Activated T-helper 1 cell treated with anti-CD3 and anti-CD28 coated beads, Interleukin-12 subunit alpha, Interleukin-12 subunit beta, Interleukin-2, Interleukin-4 antibody, amounts not matched to agents 30 ng/mL and 10 ng/mL and 1 ng/mL, durations not matched to agents 14 hours and 24 hours and 36 hours (primary cell): ENCODE data around the gene EPHA1. TPM values are rescaled to one million over a fixed set of nuclear protein-coding genes. Genes with fewer than 3 reads are reported as not detected.

Experiments
- DNase-seq: peaks from one replicate; pipeline ENCODE4 v3.0.0; 2021; ENCODE audit warnings: low spot score
- H3K27ac Mint-ChIP-seq: one replicate; pipeline ENCODE4 v1.8.0; 2021; ENCODE audit warnings: mild to moderate bottlenecking, mixed read lengths
- H3K27me3 Mint-ChIP-seq: one replicate; pipeline ENCODE4 v1.8.0; 2022; ENCODE audit warnings: mild to moderate bottlenecking, moderate library complexity, mixed read lengths; ENCODE audit not compliant: insufficient read depth
- H3K36me3 Mint-ChIP-seq: one replicate; pipeline ENCODE4 v1.8.0; 2021; ENCODE audit warnings: low read depth, mixed read lengths
- H3K4me1 Mint-ChIP-seq: one replicate; pipeline ENCODE4 v1.8.0; 2021; ENCODE audit warnings: low read depth, mixed read lengths
- H3K4me3 Mint-ChIP-seq: one replicate; pipeline ENCODE4 v1.8.0; 2021; ENCODE audit warnings: mild to moderate bottlenecking, moderate library complexity, mixed read lengths
- H3K9me3 Mint-ChIP-seq: one replicate; pipeline ENCODE4 v1.8.0; 2021; ENCODE audit warnings: mixed read lengths
- intact Hi-C: fragments of 100-400 bp; cut with micrococcal nuclease; formaldehyde crosslinking; loops from one replicate; pipeline ENCODE4 v1.15.1; 2024
- total RNA-seq: library from RNA; stranded (reverse); gene quantifications from 2 replicates; pipeline ENCODE4 v1.2.3, GENCODE V29; 2022

The EPHA1 gene
- total RNA-seq, 1 donor from 2014 or later, result not detected

DNA sequence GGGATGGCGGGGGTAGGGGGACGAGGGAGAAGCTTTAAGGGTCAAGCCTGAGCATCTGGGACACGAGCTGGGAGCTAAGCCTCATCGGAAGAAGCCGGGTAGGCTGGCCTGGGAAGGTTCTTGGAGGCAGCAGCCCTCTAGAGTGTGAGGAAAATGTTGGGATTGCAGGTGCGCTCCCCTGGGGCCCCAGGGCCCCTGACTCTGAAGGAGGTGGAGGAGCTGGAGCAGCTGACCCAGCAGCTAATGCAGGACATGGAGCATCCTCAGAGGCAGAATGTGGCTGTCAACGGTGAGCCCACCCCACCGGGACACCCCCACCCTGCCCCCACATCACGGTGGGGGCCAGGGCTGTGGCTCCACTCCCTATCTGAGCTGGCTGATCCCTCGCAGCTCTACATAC is 20.6 kb downstream of the EPHA1 start:
- H3K27me3 Mint-ChIP-seq, result no peaks in the 10 kb centered on the region
- H3K4me1 Mint-ChIP-seq, result peaks cover 12% of the 10 kb centered on the region
- intact Hi-C loops, result no loop called here
- H3K9me3 Mint-ChIP-seq, result no peaks in the 10 kb centered on the region
- DNase-seq, result no peak
- no peak overlapping the region for H3K4me3 Mint-ChIP-seq
- peaks cover 19% of the 10 kb centered on the region for H3K36me3 Mint-ChIP-seq
- no peak overlapping the region for H3K27ac Mint-ChIP-seq

DNA sequence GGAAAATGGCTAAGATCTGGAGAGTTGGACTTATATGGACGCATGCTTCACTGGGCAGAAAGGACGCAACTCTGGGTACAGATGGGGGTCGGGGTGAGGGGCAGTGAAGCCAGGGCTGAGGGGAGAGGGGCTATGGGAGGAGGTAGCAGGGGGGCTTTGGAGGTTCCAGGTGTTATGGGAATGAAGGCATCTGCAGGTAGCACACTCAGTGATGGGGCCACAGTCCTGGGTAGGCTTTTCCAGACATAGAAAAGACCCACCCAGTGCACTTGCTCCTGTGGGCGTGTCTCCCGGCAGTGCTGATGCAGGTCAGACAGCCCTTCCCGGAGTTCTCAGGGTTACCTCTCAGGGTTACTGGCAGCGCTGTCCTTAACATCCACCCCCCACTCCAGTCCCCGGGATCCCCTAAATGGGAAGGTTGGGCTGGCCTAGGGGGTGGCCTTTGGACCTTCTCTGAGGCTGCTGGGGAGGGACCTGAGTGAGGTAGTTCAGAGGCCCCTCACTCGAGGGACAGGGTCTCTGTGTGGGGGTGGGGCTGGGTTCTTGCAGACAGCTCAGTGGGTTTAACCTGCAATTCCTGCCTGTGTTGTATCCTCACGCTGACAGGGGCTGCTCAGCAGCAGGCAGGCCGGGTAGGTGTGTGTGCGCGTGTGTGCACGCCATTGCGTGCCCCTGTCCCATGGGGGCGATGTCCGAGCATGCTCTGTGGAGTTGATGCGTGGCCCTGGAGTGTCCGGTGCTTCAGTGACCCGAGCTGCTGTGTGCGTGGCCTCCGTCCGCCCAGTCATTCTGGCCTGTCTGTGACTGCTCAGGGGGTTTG is 21.3 kb downstream of the EPHA1 start:
- Mint-ChIP-seq H3K4me3 (no peak overlapping the region), H3K9me3 (no peaks in the 10 kb centered on the region), H3K27me3 (no peaks in the 10 kb centered on the region), H3K36me3 (peaks cover 16% of the 10 kb centered on the region), H3K27ac (no peak overlapping the region), H3K4me1 (peaks cover 19% of the 10 kb centered on the region)
- intact Hi-C loops, result no loop called here
- no peak for DNase-seq

DNA sequence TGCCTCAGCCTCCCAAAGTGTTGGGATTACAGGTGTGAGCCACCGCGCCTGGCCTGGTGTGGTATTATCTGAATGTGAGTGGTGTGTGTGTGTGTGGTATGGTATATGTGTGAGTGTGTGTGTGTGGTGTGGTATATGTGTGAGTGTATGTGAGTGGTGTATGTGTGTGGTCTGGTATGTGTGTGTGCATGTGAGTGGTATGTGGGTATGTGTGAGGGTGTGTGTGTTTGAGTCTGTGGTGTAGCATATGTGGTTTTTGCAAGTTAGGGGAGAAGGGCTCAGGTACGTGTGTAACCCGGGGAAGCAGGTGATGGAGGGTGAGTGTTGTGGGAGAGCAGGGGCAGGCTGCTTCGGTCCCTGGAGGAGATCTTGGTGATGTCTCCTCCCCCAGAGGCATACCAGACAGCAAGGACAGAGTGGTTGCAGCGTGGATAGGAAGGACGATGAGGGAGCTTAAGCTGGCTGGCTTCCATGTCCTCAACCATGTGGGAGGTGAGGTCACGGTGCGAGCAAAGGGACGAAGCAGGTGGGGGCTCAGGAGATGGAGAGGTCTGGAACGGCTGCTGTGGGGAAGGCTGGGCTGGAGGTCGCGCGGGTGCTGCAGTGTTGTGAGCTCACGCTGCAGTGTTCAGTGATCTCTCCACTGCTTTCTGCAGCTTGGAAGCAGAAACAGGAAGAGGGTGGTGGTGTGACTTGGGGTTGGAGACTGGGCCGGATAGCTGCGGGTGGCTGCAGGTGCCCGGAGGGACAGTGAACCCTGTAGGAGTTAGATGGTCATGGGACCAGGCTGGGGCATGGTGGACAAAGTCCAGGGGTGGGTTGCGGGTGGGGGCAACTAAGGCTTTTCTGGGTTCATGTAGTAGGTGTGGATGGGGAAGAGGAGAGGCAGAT is 22.5 kb downstream of the EPHA1 start:
- peak; percentile 47 for DNase-seq
- peaks cover 13% of the 10 kb centered on the region for H3K36me3 Mint-ChIP-seq
- H3K4me3 Mint-ChIP-seq, result no peak overlapping the region
- no peaks in the 10 kb centered on the region for H3K9me3 Mint-ChIP-seq
- peaks cover 20% of the 10 kb centered on the region for H3K4me1 Mint-ChIP-seq
- intact Hi-C loops, result no loop called here
- H3K27ac Mint-ChIP-seq, result no peak overlapping the region
- no peaks in the 10 kb centered on the region for H3K27me3 Mint-ChIP-seq

DNA sequence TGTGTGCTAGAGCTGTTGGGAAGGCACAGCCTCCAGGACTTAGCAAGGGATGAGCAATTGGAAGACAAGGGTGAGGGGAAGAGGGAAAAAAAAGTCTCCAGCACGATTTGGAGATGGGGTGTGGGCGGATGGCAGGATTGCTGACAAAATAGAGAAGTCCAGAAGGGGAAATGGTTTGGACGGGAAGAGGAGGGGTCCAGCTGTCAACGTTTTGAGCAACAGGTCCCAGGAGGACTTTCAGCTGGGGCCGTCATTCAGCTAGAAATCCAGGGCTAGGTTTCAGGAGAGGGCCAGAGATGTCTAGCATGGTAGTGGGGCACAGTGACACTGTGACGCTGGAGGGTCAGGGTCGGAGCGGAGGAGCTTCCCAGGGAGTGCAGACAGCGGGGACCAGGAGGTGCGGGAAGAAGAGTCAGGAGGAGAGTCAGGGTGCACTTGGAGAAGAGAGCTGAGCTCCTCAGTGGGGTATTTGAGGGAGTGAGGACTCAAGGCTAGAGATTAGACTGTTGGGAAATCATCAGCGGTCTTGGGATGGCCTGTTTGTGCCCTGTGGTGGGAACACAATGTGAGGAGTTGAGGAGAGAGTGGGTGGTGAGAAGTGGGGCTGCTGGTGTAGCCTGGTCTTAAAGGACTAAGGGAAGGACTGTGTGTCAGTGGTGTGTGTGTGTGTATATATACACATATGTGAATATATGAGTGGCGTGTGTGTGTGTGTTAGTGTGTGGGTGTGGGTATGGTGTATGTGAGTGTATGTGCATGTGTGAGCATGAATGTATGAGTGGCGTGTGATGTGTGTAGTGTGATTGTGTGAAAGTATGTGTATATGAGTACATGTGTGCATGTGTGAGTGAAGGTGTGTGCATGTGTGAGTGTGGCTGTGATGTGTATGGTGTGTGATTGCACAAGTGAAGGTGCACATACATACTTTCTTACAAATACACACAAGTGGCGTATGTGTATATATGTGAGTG is 23.7 kb downstream of the EPHA1 start:
- no peaks in the 10 kb centered on the region for H3K9me3 Mint-ChIP-seq
- no peak overlapping the region for H3K4me3 Mint-ChIP-seq
- H3K27me3 Mint-ChIP-seq, result no peaks in the 10 kb centered on the region
- intact Hi-C loops, result loop anchor here (5.0 kb wide), 2 partner anchors 107 to 123 kb away; partner anchors contain the start of gene GSTK1
- no peak overlapping the region for H3K27ac Mint-ChIP-seq
- H3K36me3 Mint-ChIP-seq, result peaks cover 10% of the 10 kb centered on the region
- peaks cover 21% of the 10 kb centered on the region for H3K4me1 Mint-ChIP-seq
- DNase-seq, result no peak

DNA sequence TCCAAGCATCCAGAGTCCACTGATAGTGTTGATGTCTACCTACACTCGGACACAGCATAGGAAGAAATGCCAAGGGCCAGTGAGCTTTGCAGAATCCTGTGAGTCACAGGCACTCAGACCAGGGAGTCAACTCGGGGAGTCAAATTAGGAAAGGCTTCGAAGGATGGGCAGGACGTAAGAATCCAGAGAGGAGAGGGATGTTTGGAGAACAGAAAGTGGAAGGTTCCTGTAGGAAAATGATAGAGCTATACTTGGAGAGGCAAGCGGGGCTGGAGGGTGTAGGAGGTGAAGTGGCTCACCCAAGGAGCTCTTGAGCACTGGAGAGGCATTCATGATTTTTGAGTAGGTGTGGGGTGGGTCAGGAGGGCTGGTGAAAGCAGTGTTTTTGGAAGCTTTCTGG is 24.5 kb downstream of the EPHA1 start:
- intact Hi-C loops, result loop anchor here (5.0 kb wide), 2 partner anchors 108 to 122 kb away; partner anchors contain the start of gene GSTK1
- Mint-ChIP-seq H3K27ac (no peak overlapping the region), H3K4me3 (no peak overlapping the region), H3K36me3 (peaks cover 3% of the 10 kb centered on the region), H3K4me1 (peaks cover 21% of the 10 kb centered on the region), H3K9me3 (no peaks in the 10 kb centered on the region), H3K27me3 (no peaks in the 10 kb centered on the region)
- no peak for DNase-seq

DNA sequence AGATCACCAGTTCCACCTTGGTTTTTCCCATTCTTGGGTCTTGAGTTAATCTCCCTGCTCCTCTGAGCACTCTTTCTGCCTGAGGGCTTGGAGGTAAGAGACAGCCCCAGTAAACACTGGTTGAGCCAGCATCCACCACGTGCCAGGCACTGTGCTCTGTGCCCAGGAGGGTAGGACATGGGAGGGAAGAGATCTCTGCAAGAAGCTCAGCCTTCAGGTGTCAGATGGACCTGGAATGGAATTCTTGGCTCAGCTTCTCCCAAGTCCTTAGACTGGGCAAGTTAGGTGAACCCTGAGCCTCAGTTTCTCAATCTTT is 25.1 kb downstream of the EPHA1 start:
- intact Hi-C loops, result loop anchor here (5.0 kb wide), 2 partner anchors 109 to 121 kb away; partner anchors contain the start of gene GSTK1

DNA sequence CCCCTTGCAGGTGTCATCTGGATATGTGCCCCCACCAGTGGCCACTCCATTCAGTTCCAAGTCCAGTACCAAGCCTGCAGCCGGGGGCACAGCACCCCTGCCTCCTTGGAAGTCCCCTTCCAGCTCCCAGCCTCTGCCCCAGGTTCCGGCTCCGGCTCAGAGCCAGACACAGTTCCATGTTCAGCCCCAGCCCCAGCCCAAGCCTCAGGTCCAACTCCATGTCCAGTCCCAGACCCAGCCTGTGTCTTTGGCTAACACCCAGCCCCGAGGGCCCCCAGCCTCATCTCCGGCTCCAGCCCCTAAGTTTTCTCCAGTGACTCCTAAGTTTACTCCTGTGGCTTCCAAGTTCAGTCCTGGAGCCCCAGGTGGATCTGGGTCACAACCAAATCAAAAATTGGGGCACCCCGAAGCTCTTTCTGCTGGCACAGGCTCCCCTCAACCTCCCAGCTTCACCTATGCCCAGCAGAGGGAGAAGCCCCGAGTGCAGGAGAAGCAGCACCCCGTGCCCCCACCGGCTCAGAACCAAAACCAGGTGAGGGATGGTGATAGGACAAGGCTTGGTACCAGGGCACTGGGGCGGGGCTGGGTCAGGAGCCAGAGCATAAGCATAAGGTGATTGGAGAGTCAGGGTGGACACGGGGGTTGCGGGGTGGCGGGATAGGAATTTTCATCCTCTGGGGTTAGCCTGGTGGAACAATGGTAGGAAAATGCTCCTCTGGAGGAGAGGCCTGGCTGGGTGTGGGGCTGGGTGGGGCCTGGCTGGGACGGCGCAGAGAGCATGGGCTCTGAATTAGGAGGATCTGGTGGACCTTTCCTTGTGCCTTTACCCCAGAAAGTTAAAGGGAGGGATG is 25.6 kb downstream of the EPHA1 start:
- Mint-ChIP-seq H3K36me3 (no peaks in the 10 kb centered on the region), H3K4me1 (peaks cover 24% of the 10 kb centered on the region), H3K27me3 (no peaks in the 10 kb centered on the region), H3K27ac (no peak overlapping the region), H3K4me3 (no peak overlapping the region), H3K9me3 (no peaks in the 10 kb centered on the region)
- intact Hi-C loops, result loop anchor here (5.0 kb wide), 2 partner anchors 109 to 121 kb away; partner anchors contain the start of gene GSTK1
- no peak for DNase-seq

More for the DNA sequence above, 25.1 kb downstream of the EPHA1 start:
- Mint-ChIP-seq H3K27me3 (no peaks in the 10 kb centered on the region), H3K27ac (no peak overlapping the region), H3K4me1 (peaks cover 24% of the 10 kb centered on the region), H3K36me3 (no peaks in the 10 kb centered on the region), H3K9me3 (no peaks in the 10 kb centered on the region), H3K4me3 (no peak overlapping the region)
- DNase-seq, result no peak

DNA sequence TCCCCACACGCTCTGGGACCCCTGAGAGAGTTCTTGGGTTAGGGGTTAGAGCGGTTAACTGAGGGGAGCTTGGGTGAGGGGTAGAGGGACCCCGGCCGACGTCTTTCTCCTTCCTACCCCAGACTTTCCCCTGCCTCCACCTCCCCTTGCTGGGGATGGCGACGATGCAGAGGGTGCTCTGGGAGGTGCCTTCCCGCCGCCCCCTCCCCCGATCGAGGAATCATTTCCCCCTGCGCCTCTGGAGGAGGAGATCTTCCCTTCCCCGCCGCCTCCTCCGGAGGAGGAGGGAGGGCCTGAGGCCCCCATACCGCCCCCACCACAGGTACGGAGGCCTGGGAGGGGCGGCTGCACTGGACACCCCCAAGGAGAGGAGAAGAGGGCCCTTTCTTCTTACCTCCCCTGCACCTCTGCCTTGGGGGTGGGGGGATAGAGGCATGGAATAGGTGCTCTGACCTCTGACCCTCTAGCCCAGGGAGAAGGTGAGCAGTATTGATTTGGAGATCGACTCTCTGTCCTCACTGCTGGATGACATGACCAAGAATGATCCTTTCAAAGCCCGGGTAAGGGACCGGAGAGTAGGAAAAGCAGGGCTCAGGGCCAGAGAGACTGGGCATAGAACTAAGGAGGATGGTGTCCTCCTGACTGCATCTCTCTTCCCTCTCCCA is 26.4 kb downstream of the EPHA1 start:
- H3K36me3 Mint-ChIP-seq, result no peaks in the 10 kb centered on the region
- H3K27me3 Mint-ChIP-seq, result no peaks in the 10 kb centered on the region
- no peaks in the 10 kb centered on the region for H3K9me3 Mint-ChIP-seq
- peaks cover 26% of the 10 kb centered on the region for H3K4me1 Mint-ChIP-seq
- no peak for DNase-seq
- no peak overlapping the region for H3K27ac Mint-ChIP-seq
- intact Hi-C loops, result loop anchor here (5.0 kb wide), 2 partner anchors 110 to 120 kb away; partner anchors contain the start of gene GSTK1
- no peak overlapping the region for H3K4me3 Mint-ChIP-seq

DNA sequence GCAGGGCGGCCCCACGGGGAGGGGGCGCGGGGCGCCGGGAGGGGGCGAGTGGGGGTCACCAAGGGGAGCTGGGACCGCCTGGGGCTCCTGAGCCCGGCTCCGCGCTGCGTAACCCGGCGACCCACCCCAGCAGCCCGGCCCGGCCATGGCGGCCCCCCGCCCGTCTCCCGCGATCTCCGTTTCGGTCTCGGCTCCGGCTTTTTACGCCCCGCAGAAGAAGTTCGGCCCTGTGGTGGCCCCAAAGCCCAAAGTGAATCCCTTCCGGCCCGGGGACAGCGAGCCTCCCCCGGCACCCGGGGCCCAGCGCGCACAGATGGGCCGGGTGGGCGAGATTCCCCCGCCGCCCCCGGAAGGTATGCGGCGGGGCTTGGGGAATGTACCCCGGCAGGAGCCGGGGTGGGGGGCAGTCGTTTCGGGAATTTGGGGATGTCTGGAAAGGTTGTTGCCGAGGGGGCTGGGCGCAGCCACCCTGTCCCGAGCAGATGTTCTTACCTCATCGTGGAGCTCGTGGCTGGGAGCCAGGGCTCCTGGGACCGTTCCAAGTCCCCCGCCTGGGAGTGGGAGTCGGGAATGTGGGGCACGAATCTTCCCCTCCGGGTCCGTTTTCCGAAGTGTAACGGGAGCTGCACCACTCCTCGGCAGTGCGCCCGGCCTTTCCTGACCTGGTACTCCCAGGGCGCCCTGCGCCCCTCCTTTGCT is 27.1 kb downstream of the EPHA1 start:
- Mint-ChIP-seq H3K4me3 (no peak overlapping the region), H3K9me3 (no peaks in the 10 kb centered on the region), H3K27me3 (no peaks in the 10 kb centered on the region), H3K4me1 (peaks cover 33% of the 10 kb centered on the region), H3K36me3 (no peaks in the 10 kb centered on the region), H3K27ac (no peak overlapping the region)
- DNase-seq, result no peak
- intact Hi-C loops, result loop anchor here (1.0 to 5.0 kb wide), 7 partner anchors 25 to 583 kb away; partner anchors contain the start of gene GSTK1

DNA sequence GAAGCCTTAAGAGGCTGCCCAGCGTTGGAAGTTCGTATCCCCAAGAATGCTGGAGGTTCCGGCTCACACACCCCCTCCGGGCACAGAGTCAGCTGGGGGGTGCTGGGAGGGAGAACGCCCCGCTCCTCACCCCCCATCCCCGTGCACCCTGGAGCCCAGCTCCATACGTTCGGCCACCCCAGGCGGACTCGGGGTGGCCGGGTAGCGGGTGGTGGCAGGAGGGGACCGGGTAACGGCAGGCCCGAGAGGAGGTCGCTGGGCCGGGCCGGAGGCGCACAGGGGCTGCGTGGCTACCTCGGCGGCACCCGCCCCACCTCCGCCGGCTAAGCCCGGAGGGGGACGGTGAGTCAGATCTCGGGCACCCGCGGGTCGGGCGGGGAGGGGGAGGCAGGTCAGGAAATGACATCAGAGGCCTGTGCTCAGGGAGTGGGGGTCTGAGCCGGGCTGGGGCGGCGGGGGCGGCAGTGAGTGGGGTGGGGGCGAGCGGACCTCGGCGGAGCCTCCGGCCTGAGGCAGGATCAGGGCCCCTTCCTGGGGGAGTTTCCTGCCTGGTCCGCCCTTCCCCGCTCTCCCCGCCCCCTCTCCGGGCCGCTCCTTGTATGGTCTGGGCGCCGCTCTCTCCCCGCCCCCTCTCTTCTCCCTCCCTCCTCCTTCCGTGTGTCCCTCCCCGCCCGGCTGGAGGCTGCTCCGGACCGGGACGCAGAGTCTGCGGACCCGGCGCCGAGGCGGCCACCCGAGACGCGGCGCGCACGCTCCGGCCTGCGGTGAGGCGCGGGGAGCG is 27.8 kb downstream of the EPHA1 start, which contains the start of gene ZYX:
ZYX (plus strand) TSS at position 700 of the 781 bp plus-strand sequence. CDS start 227 bp downstream, outside the sequence.
- Mint-ChIP-seq H3K27me3 (no peaks in the 10 kb centered on the region), H3K4me3 (peak within 1 kb of the TSS; percentile 85), H3K9me3 (no peaks in the 10 kb centered on the region), H3K36me3 (no peaks in the 10 kb centered on the region), H3K27ac (peak within 1 kb of the TSS; percentile 70), H3K4me1 (peaks cover 40% of the 10 kb centered on the region)
- peak; percentile 79 for DNase-seq
- intact Hi-C loops, result loop anchor here (1.0 to 5.0 kb wide), 12 partner anchors 19 to 1643 kb away; partner anchors contain the start of genes CASP2, FAM131B, GSTK1 and SSBP1
